ENCODE data around the gene TASOR. TPM values are rescaled to one million over a fixed set of nuclear protein-coding genes. Genes with fewer than 3 reads are reported as not detected.

TASOR gene
- total and polyA plus RNA-seq, 2 of the 8 experiments (the other 6 are each of a cell fraction or from before 2014, with no cell fraction given): 12.2 to 45.5 TPM

GRCh38 chr3:56688191-56688590, 5.1 kb upstream of the TASOR start:
- H4K5ac ChIP-seq (ENCODE audit: insufficient read length, low read depth, low read length): no peak overlapping the region
- TF ChIP-seq RXRA (IDR thresholded peaks at IDR 0.05; ENCODE audit: insufficient read depth, low read depth, low read length) (no peak), ZNF274 (IDR thresholded peaks at IDR 0.05; ENCODE audit: borderline replicate concordance, extremely low read depth, low read length) (no peak), BRCA1 (IDR thresholded peaks at IDR 0.05; ENCODE audit: low read depth, low read length) (no peak), GABPA (IDR thresholded peaks at IDR 0.05; ENCODE audit: borderline replicate concordance, insufficient read depth, low read length) (no peak), CHD2 (IDR thresholded peaks at IDR 0.05; ENCODE audit: low read length) (no peak), TBP (IDR thresholded peaks at IDR 0.05; ENCODE audit: low read depth, low read length) (no peak), JUN (IDR thresholded peaks at IDR 0.05; ENCODE audit: low read depth, low read length) (no peak), SP1 (IDR thresholded peaks at IDR 0.05; ENCODE audit: low read depth, low read length) (no peak), NANOG (IDR thresholded peaks at IDR 0.05; ENCODE audit: insufficient read depth, low read depth, low read length, poor library complexity, severe bottlenecking) (no peak), CTBP2 (IDR thresholded peaks at IDR 0.05; ENCODE audit: borderline replicate concordance, insufficient read depth, insufficient read length, low read length) (no peak), TEAD4 (IDR thresholded peaks at IDR 0.05; ENCODE audit: low read depth, low read length) (no peak), SIRT6 (IDR thresholded peaks at IDR 0.05; ENCODE audit: low read length) (no peak), CBX8 (IDR thresholded peaks at IDR 0.05; ENCODE audit: borderline replicate concordance, low read depth, low read length) (no peak)
- TF ChIP-seq, protein P1, sequence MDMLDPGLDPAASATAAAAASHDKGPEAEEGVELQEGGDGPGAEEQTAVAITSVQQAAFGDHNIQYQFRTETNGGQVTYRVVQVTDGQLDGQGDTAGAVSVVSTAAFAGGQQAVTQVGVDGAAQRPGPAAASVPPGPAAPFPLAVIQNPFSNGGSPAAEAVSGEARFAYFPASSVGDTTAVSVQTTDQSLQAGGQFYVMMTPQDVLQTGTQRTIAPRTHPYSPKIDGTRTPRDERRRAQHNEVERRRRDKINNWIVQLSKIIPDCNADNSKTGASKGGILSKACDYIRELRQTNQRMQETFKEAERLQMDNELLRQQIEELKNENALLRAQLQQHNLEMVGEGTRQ (IDR thresholded peaks at IDR 0.05; ENCODE audit: low read length): no peak

More at GRCh38 chr3:56688191-56688590, 5.1 kb upstream of the TASOR start:
- Histone ChIP-seq H3K79me1 (ENCODE audit: low read depth, low read length) (no peaks in the 10 kb centered on the region), H2BK12ac (ENCODE audit: low read depth, low read length) (no peak overlapping the region), H2AK5ac (ENCODE audit: low read depth, low read length) (no peak overlapping the region), H3K27ac (ENCODE audit: low read depth, low read length) (no peak overlapping the region), H3K79me2 (ENCODE audit: control insufficient read depth in 1 of 2, insufficient read depth in 2 of 2, low read length in 2 of 2) (no peaks in the 10 kb centered on the region), H3K18ac (ENCODE audit: extremely low read depth, low read length) (no peak overlapping the region), H3K56ac (replicated peaks; ENCODE audit: insufficient read length, low read depth, low read length) (no peak overlapping the region), H2BK120ac (replicated peaks; ENCODE audit: low read depth, low read length) (no peak overlapping the region), H4K8ac (ENCODE audit: extremely low read depth, insufficient read depth, low read length) (no peak overlapping the region), H2BK15ac (ENCODE audit: low read length) (no peak overlapping the region), H3K36me3 (ENCODE audit: control insufficient read depth in 2 of 4, insufficient read depth in 4 of 4, low read length in 3 of 4) (peaks cover 0 to 6% (median 0%) of the 10 kb centered on the region in 4 experiments; a peak in 3 of 8 replicates), H3K9me3 (ENCODE audit: insufficient read depth in 2 of 2, low read depth in 1 of 2, low read length in 1 of 2) (peaks cover 5 to 16% of the 10 kb centered on the region in 2 experiments; a peak in 3 of 4 replicates), H3K4ac (replicated peaks; ENCODE audit: insufficient read length, low read depth, low read length) (no peak overlapping the region), H2BK20ac (ENCODE audit: low read length) (no peak overlapping the region), H3K27me3 (replicated peaks in 1 of 4; ENCODE audit: control insufficient read depth in 3 of 4, extremely low read depth in 1 of 4, insufficient read depth in 3 of 4, low read length in 3 of 4) (peaks cover 4 to 18% (median 14%) of the 10 kb centered on the region in 4 experiments), H4K91ac (replicated peaks; ENCODE audit: insufficient read length, low read length) (no peak overlapping the region), H3K23me2 (ENCODE audit: low read depth, low read length) (no peaks in the 10 kb centered on the region), H3K14ac (ENCODE audit: insufficient read length) (no peak overlapping the region), H3K4me1 (replicated peaks in 1 of 4; ENCODE audit: control insufficient read depth in 3 of 4, insufficient read depth in 4 of 4, low read length in 3 of 4) (no peaks in the 10 kb centered on the region), H3K4me3 (ENCODE audit: extremely low read depth in 1 of 4, insufficient read depth in 2 of 4, low read depth in 3 of 4, low read length in 4 of 4) (no peak overlapping the region), H2BK5ac (ENCODE audit: low read depth, low read length) (no peak overlapping the region), H2AFZ (ENCODE audit: low read length) (no peak overlapping the region), H3K9ac (replicated peaks in 1 of 4; ENCODE audit: extremely low read depth in 1 of 4, low read depth in 3 of 4, low read length in 3 of 4) (no peak overlapping the region), H3K4me2 (ENCODE audit: insufficient read depth in 1 of 2, low read depth in 2 of 2, low read length in 2 of 2) (no peak overlapping the region), H3K23ac (ENCODE audit: insufficient read length) (no peak overlapping the region), H4K20me1 (replicated peaks in 1 of 2; ENCODE audit: control insufficient read depth in 1 of 2, insufficient read depth in 2 of 2, low read length in 2 of 2) (no peaks in the 10 kb centered on the region)
- DNase-seq (ENCODE audit: low read depth in 1 of 2, low spot score in 2 of 2) (no peak), FAIRE-seq (no peak)
- WGBS, 2 experiments (ENCODE audit: extremely low coverage in 1 of 2, insufficient coverage in 1 of 2, insufficient read length in 1 of 2, insufficient replicate concordance in 2 of 2, low coverage in 1 of 2, low lambda C conversion rate in 2 of 2, missing lambda C conversion rate in 1 of 2): 94% methylated on average over 1 of the region's 1 CpG; no CpG with 5 or more reads in 1 of the 2 experiments
- ChIA-PET CTCF (ENCODE audit: partially characterized antibody) (no interaction called here), POLR2A (ENCODE audit: partially characterized antibody) (no interaction called here)

All from H1 (cell line).